K562 (cell line): ENCODE data around the gene RNF4. TPM values are rescaled to one million over a fixed set of nuclear protein-coding genes. Genes with fewer than 3 reads are reported as not detected.

Source experiments
- BDP1 ChIP-seq: IDR thresholded peaks from 3 replicates; pipeline ENCODE4 v1.6.1; 2011; ENCODE audit not compliant: insufficient read length, insufficient read depth
- CBX8 ChIP-seq: fragments of 200-600 bp; sonication (generic); IDR thresholded peaks from 2 replicates; pipeline ENCODE4 v1.6.1; 2012; ENCODE audit warnings: borderline replicate concordance, mixed run types, low read depth, mild to moderate bottlenecking, moderate library complexity, mixed read lengths, low read length, control low read depth, inconsistent platforms; ENCODE audit not compliant: poor library complexity, severe bottlenecking; ENCODE audit errors: extremely low read depth
- CHD1 ChIP-seq: fragments of 200-600 bp; sonication (generic); IDR thresholded peaks from one replicate; pipeline ENCODE4 v1.6.1; 2012; ENCODE audit warnings: mild to moderate bottlenecking, moderate library complexity, low read length, inconsistent platforms
- CLOCK ChIP-seq: fragments of 250-450 bp; sonication (Bioruptor Pico); IDR thresholded peaks from 2 replicates; pipeline ENCODE4 v1.4.0; 2020; ENCODE audit warnings: mild to moderate bottlenecking, moderate library complexity, borderline replicate concordance
- COPS2 ChIP-seq: fragments of 450-650 bp; conservative IDR thresholded peaks from 2 replicates; pipeline ENCODE4 v1.6.1; 2016; ENCODE audit warnings: mild to moderate bottlenecking, moderate library complexity
- CREM ChIP-seq: IDR thresholded peaks from 2 replicates; pipeline ENCODE4 v1.6.1; 2014; ENCODE audit warnings: antibody characterized with exemption, low read depth
- GTF2E2 ChIP-seq: fragments of 200-800 bp; sonication (Bioruptor generic); IDR thresholded peaks from 2 replicates; pipeline ENCODE4 v1.6.1; 2016; ENCODE audit warnings: missing genetic modification characterization, missing compliant biosample characterization
- GTF3C2 ChIP-seq: IDR thresholded peaks from 3 replicates; pipeline ENCODE4 v1.6.1; 2011; ENCODE audit warnings: borderline replicate concordance, mild to moderate bottlenecking, moderate library complexity; ENCODE audit not compliant: insufficient read length; ENCODE audit errors: extremely low read depth
- HDAC3 ChIP-seq: fragments of 450-650 bp; IDR thresholded peaks from 2 replicates; pipeline ENCODE4 v1.6.1; 2018; ENCODE audit warnings: borderline replicate concordance, mild to moderate bottlenecking, moderate library complexity; ENCODE audit not compliant: partially characterized antibody
- HDGF ChIP-seq: fragments of 450-650 bp; IDR thresholded peaks from 2 replicates; pipeline ENCODE4 v1.6.1; 2016
- MTF1 ChIP-seq: fragments of 250-450 bp; sonication (Bioruptor Pico); IDR thresholded peaks from 2 replicates; pipeline ENCODE4 v1.9.0; 2021; ENCODE audit warnings: moderate library complexity, mild to moderate bottlenecking, inconsistent platforms, borderline replicate concordance
- NR3C1 ChIP-seq: sonication (generic); formaldehyde crosslinking; IDR thresholded peaks from 2 replicates; pipeline ENCODE4 v1.8.1; 2022; ENCODE audit warnings: missing genetic modification reagents
- PATZ1 ChIP-seq: fragments of 250-450 bp; sonication (Bioruptor Pico); IDR thresholded peaks from 2 replicates; pipeline ENCODE4 v1.5.0; 2020; ENCODE audit warnings: mild to moderate bottlenecking, borderline replicate concordance
- RHOXF2B ChIP-seq: fragments of 250-450 bp; sonication (Bioruptor Pico); conservative IDR thresholded peaks from 2 replicates; pipeline ENCODE4 v1.5.1; 2021
- SMARCA4 ChIP-seq: fragments of 450-650 bp; IDR thresholded peaks from 2 replicates; pipeline ENCODE4 v1.6.1; 2016
- ZNF253 ChIP-seq: fragments of 250-450 bp; sonication (Bioruptor Pico); conservative IDR thresholded peaks from 2 replicates; pipeline ENCODE4 v1.6.1; 2021; ENCODE audit warnings: mild to moderate bottlenecking
- ZNF263 ChIP-seq: sonication (generic); formaldehyde crosslinking; IDR thresholded peaks from 2 replicates; pipeline ENCODE4 v1.8.0; 2022; ENCODE audit warnings: mild to moderate bottlenecking, missing genetic modification reagents, borderline replicate concordance
- ZNF324 ChIP-seq: fragments of 250-450 bp; sonication (Bioruptor Pico); IDR thresholded peaks from 2 replicates; pipeline ENCODE4 v1.4.0; 2020; ENCODE audit warnings: mild to moderate bottlenecking
- ZNF354B ChIP-seq: fragments of 250-450 bp; sonication (Bioruptor Pico); IDR thresholded peaks from 2 replicates; pipeline ENCODE4 v1.4.0; 2020
- ZNF586 ChIP-seq: fragments of 450-650 bp; formaldehyde crosslinking; conservative IDR thresholded peaks from 2 replicates; pipeline ENCODE4 v1.4.0; 2020; ENCODE audit warnings: mild to moderate bottlenecking, moderate library complexity
- ZNF717 ChIP-seq: fragments of 250-450 bp; sonication (Bioruptor Pico); IDR thresholded peaks from 2 replicates; pipeline ENCODE4 v1.5.0; 2021
- ZSCAN32 ChIP-seq: fragments of 450-650 bp; formaldehyde crosslinking; IDR thresholded peaks from 2 replicates; pipeline ENCODE4 v1.4.0; 2020; ENCODE audit warnings: mild to moderate bottlenecking, moderate library complexity
- polyA plus RNA-seq, 8 experiments: library from polyadenylated mRNA; depleted of rRNA in 4 of 8; stranded (reverse) in 5 of 8; unstranded in 3 of 8; fragments of >200 nt; fragmentation: Nextera tagmentation in 2 of 8; fragmentation: Illumina TruSeq in 1 of 8; extraction: Ambion mirVana in 2 of 8; extraction: Trizol in 1 of 8; gene quantifications; 2 replicates each; pipeline versions ENCODE4 v1.2.1 to v1.2.3, GENCODE V29; 2011 to 2014; ENCODE audit warnings: inconsistent platforms in 1 of 8, missing spikeins in 1 of 8
- total RNA-seq, 7 experiments: library from RNA; depleted of rRNA in 6 of 7; stranded (reverse); fragments of >200 nt in 6 of 7; fragmentation: Illumina TruSeq in 2 of 7; extraction: Trizol in 2 of 7; gene quantifications; 2 replicates each; pipeline versions ENCODE4 v1.2.1 to v1.2.3, GENCODE V29; 2011 to 2021; ENCODE audit warnings: low replicate concordance in 1 of 7

RNF4 gene
- total and polyA plus RNA-seq, 9 of the 15 experiments (the other 6 are each of a cell fraction or from before 2014, with no cell fraction given) = 19.2 to 59.3 (median 44.8) TPM

- no peak for TF ChIP-seq CLOCK (CRISPR knock-in tag)
- peak; percentile 70 for TF ChIP-seq CREM
- no peak for TF ChIP-seq ZNF586 (CRISPR knock-in tag)
- TF ChIP-seq PATZ1 = no peak
- no peak for TF ChIP-seq GTF3C2
- TF ChIP-seq ZNF324 (CRISPR knock-in tag) = no peak
- no peak for TF ChIP-seq MTF1 (CRISPR knock-in tag)
- TF ChIP-seq ZSCAN32 (CRISPR knock-in tag) = no peak
- peak; percentile 25; the same call in 1 of the 2 replicates for TF ChIP-seq ZNF263 (CRISPR knock-in tag)
- TF ChIP-seq HDGF = no peak
- no peak for TF ChIP-seq COPS2
- TF ChIP-seq HDAC3 = no peak
- TF ChIP-seq ZNF717 = no peak
- TF ChIP-seq ZNF253 (CRISPR knock-in tag) = no peak
- no peak for TF ChIP-seq ZNF354B (CRISPR knock-in tag)
- TF ChIP-seq CBX8 = no peak
- no peak for TF ChIP-seq CHD1
- TF ChIP-seq NR3C1 (CRISPR knock-in tag) = peak; percentile 85; the same call in 1 of the 2 replicates
- no peak for TF ChIP-seq BDP1
- TF ChIP-seq GTF2E2 (tag) = peak; percentile 68; the same call in 1 of the 2 replicates
- TF ChIP-seq SMARCA4 = no peak
- TF ChIP-seq RHOXF2B (CRISPR knock-in tag) = no peak
These were observed at the start of gene RNF4 (continued) for GRCh38 chr4:2468456-2469191.
